Neural cell (in vitro differentiated cells): ENCODE data around the gene QPCTL. TPM values are rescaled to one million over a fixed set of nuclear protein-coding genes. Genes with fewer than 3 reads are reported as not detected.
"Not testable (repeated sequence)": the region's sequence is repeated elsewhere in the genome, so short reads cannot be mapped to it uniquely, and the experiment has no call there.

Experiments
- H2AFZ ChIP-seq: fragments of 200-600, 300-800 bp; sonication (generic), shearing (Covaris generic); 2 replicates; pipeline ENCODE4 v1.6.0; 2014; ENCODE audit warnings: low read depth, mild to moderate bottlenecking, antibody characterized with exemption, low read length, moderate library complexity
- H3F3A ChIP-seq: fragments of 200-600 bp; shearing (Covaris generic); 2 replicates; pipeline ENCODE4 v1.6.1; 2016; ENCODE audit warnings: mild to moderate bottlenecking, moderate library complexity, mixed read lengths, antibody characterized with exemption, low read length; ENCODE audit not compliant: insufficient read depth, poor library complexity, severe bottlenecking
- H3K27ac ChIP-seq: fragments of 200-600, 300-800 bp; sonication (generic), shearing (Covaris generic); 2 replicates; pipeline ENCODE4 v1.5.1; 2014; ENCODE audit warnings: mild to moderate bottlenecking, low read length, moderate library complexity
- H3K27me3 ChIP-seq: fragments of 300-800, 200-600 bp; sonication (generic), shearing (Covaris generic); 2 replicates; pipeline ENCODE4 v1.6.0; 2014; ENCODE audit warnings: mild to moderate bottlenecking, low read depth, low read length, moderate library complexity; ENCODE audit not compliant: insufficient read depth
- H3K36me3 ChIP-seq: fragments of 300-800, 200-600 bp; sonication (generic), shearing (Covaris generic); 2 replicates; pipeline ENCODE4 v1.5.1; 2014; ENCODE audit warnings: mild to moderate bottlenecking, antibody characterized with exemption, low read length, moderate library complexity; ENCODE audit not compliant: insufficient read depth
- H3K4me2 ChIP-seq: fragments of 300-800, 200-600 bp; sonication (generic), shearing (Covaris generic); 2 replicates; pipeline ENCODE4 v1.6.0; 2014; ENCODE audit warnings: mild to moderate bottlenecking, low read length
- H3K4me3 ChIP-seq: fragments of 300-800, 200-600 bp; sonication (generic), shearing (Covaris generic); 2 replicates; pipeline ENCODE4 v1.5.1; 2014; ENCODE audit warnings: mild to moderate bottlenecking, low read length, moderate library complexity
- H3K79me2 ChIP-seq: fragments of 200-600 bp; shearing (Covaris generic); replicated peaks from 2 replicates; pipeline ENCODE4 v1.6.0; 2014; ENCODE audit warnings: mild to moderate bottlenecking, low read length, moderate library complexity; ENCODE audit not compliant: insufficient read depth
- H3K9ac ChIP-seq: fragments of 300-800, 200-600 bp; sonication (generic), shearing (Covaris generic); 2 replicates; pipeline ENCODE4 v1.6.1; 2016; ENCODE audit warnings: mild to moderate bottlenecking, low read length, mixed read lengths
- H3K9me2 ChIP-seq: fragments of 200-600 bp; shearing (Covaris generic); 2 replicates; pipeline ENCODE4 v1.6.1; 2016; ENCODE audit warnings: mild to moderate bottlenecking, low read length, mixed read lengths; ENCODE audit not compliant: insufficient read depth
- H3K9me3 ChIP-seq: fragments of 200-600, 300-800 bp; sonication (generic), shearing (Covaris generic); 2 replicates; pipeline ENCODE4 v1.6.1; 2016; ENCODE audit warnings: mild to moderate bottlenecking, mixed run types, low read length, moderate library complexity, mixed read lengths
- H4K20me1 ChIP-seq: fragments of 200-600 bp; shearing (Covaris generic); 2 replicates; pipeline ENCODE4 v1.6.1; 2016; ENCODE audit warnings: mild to moderate bottlenecking, mixed run types; ENCODE audit not compliant: insufficient read depth
- EP300 ChIP-seq: fragments of 450-650 bp; conservative IDR thresholded peaks from 2 replicates; pipeline ENCODE4 v1.6.1; 2014; ENCODE audit warnings: antibody characterized with exemption, mild to moderate bottlenecking, moderate library complexity; ENCODE audit not compliant: poor library complexity, severe bottlenecking
- EZH2 ChIP-seq: fragments of 200-600, 300-800 bp; shearing (Covaris generic), sonication (generic); IDR thresholded peaks from 2 replicates; pipeline ENCODE4 v1.6.1; 2014; ENCODE audit warnings: antibody characterized with exemption, low read length, borderline replicate concordance, mild to moderate bottlenecking; ENCODE audit not compliant: insufficient read depth, poor library complexity, severe bottlenecking
- MXI1 ChIP-seq: fragments of 450-650 bp; conservative IDR thresholded peaks from 2 replicates; pipeline ENCODE4 v1.6.1; 2014; ENCODE audit warnings: antibody characterized with exemption, mild to moderate bottlenecking; ENCODE audit not compliant: poor library complexity, severe bottlenecking
- POLR2AphosphoS5 ChIP-seq: IDR thresholded peaks from 2 replicates; pipeline ENCODE4 v1.6.1; 2012
- RAD21 ChIP-seq: fragments of 450-650 bp; conservative IDR thresholded peaks from 2 replicates; pipeline ENCODE4 v1.6.1; 2014; ENCODE audit warnings: antibody characterized with exemption, mild to moderate bottlenecking, moderate library complexity
- SMC3 ChIP-seq: fragments of 450-650 bp; conservative IDR thresholded peaks from 2 replicates; pipeline ENCODE4 v1.6.1; 2014; ENCODE audit warnings: antibody characterized with exemption, mild to moderate bottlenecking, moderate library complexity; ENCODE audit not compliant: poor library complexity
- TAF1 ChIP-seq: IDR thresholded peaks from 2 replicates; pipeline ENCODE4 v1.6.1; 2012; ENCODE audit warnings: low read depth
- polyA plus RNA-seq: library from polyadenylated mRNA; depleted of rRNA; stranded (reverse); fragments of >200 nt; gene quantifications from 2 replicates; pipeline ENCODE4 v1.2.3, GENCODE V29; 2014
- TF ChIP-seq, protein P1 (sequence below): IDR thresholded peaks from 2 replicates; pipeline ENCODE4 v1.6.1; 2012; ENCODE audit warnings: borderline replicate concordance
- TF ChIP-seq, protein P2 (sequence below): fragments of 450-650 bp; IDR thresholded peaks from 2 replicates; pipeline ENCODE4 v1.5.1; 2014; ENCODE audit warnings: antibody characterized with exemption, mild to moderate bottlenecking, moderate library complexity; ENCODE audit not compliant: poor library complexity, severe bottlenecking

QPCTL gene
- polyA plus RNA-seq, 1 donor from 2014 or later = 6.8 TPM

DNA sequence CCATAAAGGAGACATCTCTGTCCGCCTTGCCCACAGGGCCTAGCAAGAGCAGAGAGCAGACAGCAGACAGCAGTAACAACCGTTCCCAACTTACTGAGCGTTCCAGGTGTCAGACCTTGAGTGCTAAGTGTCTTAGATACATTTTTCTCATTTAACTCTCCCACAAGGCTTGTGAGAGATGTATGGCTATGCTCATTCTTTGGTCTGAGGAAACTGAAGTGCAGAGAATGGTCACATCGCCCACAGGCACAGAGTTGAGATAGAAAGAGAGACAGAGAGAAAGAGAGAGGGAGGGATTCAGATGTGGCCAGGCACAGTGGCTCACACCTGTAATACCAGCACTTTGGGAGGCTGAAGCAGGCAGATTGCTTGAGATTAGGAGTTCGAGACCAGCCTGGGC is 55.0 kb downstream of the QPCTL start:
- no peak overlapping the region for H3K4me2 ChIP-seq

DNA sequence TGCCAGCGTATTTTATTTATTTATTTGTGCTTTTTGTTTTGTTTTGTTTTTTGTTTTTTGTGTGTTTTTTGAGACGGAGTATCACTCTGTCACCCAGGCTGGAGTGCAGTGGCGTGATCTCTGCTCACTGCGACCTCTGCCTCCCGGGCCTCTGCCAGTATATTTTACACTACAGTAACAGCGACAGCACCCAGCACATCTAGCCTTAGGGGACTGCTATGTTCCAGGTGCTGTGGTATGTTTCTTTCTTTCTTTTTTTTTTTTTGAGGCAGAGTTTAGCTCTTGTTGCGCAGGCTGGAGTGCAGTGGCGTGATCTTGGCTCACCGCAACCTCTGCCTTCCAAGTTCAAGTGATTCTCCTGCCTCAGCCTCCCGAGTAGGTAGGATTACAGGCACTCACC is 59.0 kb downstream of the QPCTL start:
- H3K4me2 ChIP-seq, H3K27ac ChIP-seq, H4K20me1 ChIP-seq, H3K9me3 ChIP-seq, H3F3A ChIP-seq, H3K4me3 ChIP-seq, H3K36me3 ChIP-seq, H2AFZ ChIP-seq, H3K27me3 ChIP-seq, H3K9me2 ChIP-seq, H3K79me2 ChIP-seq, H3K9ac ChIP-seq: not testable (repeated sequence)

More for the DNA sequence above, 55.0 kb downstream of the QPCTL start:
- no peaks in the 10 kb centered on the region for H3K36me3 ChIP-seq
- TF ChIP-seq, protein P1, sequence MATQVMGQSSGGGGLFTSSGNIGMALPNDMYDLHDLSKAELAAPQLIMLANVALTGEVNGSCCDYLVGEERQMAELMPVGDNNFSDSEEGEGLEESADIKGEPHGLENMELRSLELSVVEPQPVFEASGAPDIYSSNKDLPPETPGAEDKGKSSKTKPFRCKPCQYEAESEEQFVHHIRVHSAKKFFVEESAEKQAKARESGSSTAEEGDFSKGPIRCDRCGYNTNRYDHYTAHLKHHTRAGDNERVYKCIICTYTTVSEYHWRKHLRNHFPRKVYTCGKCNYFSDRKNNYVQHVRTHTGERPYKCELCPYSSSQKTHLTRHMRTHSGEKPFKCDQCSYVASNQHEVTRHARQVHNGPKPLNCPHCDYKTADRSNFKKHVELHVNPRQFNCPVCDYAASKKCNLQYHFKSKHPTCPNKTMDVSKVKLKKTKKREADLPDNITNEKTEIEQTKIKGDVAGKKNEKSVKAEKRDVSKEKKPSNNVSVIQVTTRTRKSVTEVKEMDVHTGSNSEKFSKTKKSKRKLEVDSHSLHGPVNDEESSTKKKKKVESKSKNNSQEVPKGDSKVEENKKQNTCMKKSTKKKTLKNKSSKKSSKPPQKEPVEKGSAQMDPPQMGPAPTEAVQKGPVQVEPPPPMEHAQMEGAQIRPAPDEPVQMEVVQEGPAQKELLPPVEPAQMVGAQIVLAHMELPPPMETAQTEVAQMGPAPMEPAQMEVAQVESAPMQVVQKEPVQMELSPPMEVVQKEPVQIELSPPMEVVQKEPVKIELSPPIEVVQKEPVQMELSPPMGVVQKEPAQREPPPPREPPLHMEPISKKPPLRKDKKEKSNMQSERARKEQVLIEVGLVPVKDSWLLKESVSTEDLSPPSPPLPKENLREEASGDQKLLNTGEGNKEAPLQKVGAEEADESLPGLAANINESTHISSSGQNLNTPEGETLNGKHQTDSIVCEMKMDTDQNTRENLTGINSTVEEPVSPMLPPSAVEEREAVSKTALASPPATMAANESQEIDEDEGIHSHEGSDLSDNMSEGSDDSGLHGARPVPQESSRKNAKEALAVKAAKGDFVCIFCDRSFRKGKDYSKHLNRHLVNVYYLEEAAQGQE = no peak
- no peak for TF ChIP-seq MXI1
- H3K9me3 ChIP-seq = no peaks in the 10 kb centered on the region
- no peak overlapping the region for H3K4me3 ChIP-seq
- no peaks in the 10 kb centered on the region for H3K79me2 ChIP-seq
- no peaks in the 10 kb centered on the region for H4K20me1 ChIP-seq
- H3F3A ChIP-seq = no peaks in the 10 kb centered on the region
- no peak overlapping the region for H2AFZ ChIP-seq
- no peak overlapping the region for H3K9ac ChIP-seq
- H3K27me3 ChIP-seq = no peaks in the 10 kb centered on the region
- no peak overlapping the region for H3K27ac ChIP-seq
- H3K9me2 ChIP-seq = no peaks in the 10 kb centered on the region

DNA sequence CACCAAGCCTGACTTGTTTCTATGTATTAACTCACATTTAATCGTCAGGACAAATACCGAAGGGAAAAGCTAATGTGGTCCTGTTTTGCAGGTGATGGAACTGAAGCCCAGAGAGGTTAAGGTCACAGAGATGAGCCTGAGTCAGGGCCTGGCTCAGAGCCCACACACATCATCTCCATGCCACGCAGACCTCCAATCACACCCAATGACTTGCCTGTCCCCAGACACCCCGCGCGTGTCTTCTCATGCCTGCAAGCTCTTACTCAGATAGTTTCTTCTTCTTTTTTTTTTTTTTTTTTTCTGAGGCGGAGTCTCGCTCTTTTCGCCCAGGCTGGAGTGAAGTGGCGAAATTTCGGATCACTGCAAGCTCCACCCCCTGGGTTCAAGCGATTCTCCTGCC is 60.2 kb downstream of the QPCTL start:
- Histone ChIP-seq H3K79me2 (no peaks in the 10 kb centered on the region), H3F3A (no peaks in the 10 kb centered on the region), H3K36me3 (no peaks in the 10 kb centered on the region), H3K4me3 (no peak overlapping the region), H3K9me3 (no peaks in the 10 kb centered on the region), H3K9ac (no peak overlapping the region), H4K20me1 (no peaks in the 10 kb centered on the region), H3K9me2 (no peaks in the 10 kb centered on the region), H2AFZ (no peak overlapping the region), H3K4me2 (no peak overlapping the region), H3K27ac (no peak overlapping the region), H3K27me3 (no peaks in the 10 kb centered on the region)
- no peak for TF ChIP-seq EP300
- TF ChIP-seq RAD21 = no peak
- no peak for TF ChIP-seq EZH2
- no peak for TF ChIP-seq POLR2AphosphoS5
- TF ChIP-seq, protein P1 = no peak
- TF ChIP-seq SMC3 = no peak
- TF ChIP-seq, protein P2, sequence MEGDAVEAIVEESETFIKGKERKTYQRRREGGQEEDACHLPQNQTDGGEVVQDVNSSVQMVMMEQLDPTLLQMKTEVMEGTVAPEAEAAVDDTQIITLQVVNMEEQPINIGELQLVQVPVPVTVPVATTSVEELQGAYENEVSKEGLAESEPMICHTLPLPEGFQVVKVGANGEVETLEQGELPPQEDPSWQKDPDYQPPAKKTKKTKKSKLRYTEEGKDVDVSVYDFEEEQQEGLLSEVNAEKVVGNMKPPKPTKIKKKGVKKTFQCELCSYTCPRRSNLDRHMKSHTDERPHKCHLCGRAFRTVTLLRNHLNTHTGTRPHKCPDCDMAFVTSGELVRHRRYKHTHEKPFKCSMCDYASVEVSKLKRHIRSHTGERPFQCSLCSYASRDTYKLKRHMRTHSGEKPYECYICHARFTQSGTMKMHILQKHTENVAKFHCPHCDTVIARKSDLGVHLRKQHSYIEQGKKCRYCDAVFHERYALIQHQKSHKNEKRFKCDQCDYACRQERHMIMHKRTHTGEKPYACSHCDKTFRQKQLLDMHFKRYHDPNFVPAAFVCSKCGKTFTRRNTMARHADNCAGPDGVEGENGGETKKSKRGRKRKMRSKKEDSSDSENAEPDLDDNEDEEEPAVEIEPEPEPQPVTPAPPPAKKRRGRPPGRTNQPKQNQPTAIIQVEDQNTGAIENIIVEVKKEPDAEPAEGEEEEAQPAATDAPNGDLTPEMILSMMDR = no peak
- no peak for TF ChIP-seq MXI1
- TF ChIP-seq TAF1 = no peak
